OCI-M1 (cell line): ENCODE data around the gene ACO2.
"Not testable (repeated sequence)": the region's sequence is repeated elsewhere in the genome, so short reads cannot be mapped to it uniquely, and the experiment has no call there.

ENCODE experiments used
- DNase-seq: peaks from one replicate; lab custom pipeline; 2025; lab: John Stamatoyannopoulos, UW

ACO2 gene

GRCh38 chr22:41568811-41569210, 99.9 kb downstream of the ACO2 start:
- no peak for DNase-seq

GRCh38 chr22:41570221-41570620, 101.3 kb downstream of the ACO2 start:
- no peak for DNase-seq

- no peak for DNase-seq
These were observed 102.9 kb downstream of the ACO2 start for GRCh38 chr22:41571786-41572185.

- not testable (repeated sequence) for DNase-seq
These were observed 103.4 kb downstream of the ACO2 start for GRCh38 chr22:41572305-41572704.

GRCh38 chr22:41573677-41574076, 104.8 kb downstream of the ACO2 start:
- DNase-seq, result no peak

GRCh38 chr22:41574847-41575381, 106.0 kb downstream of the ACO2 start:
- DNase-seq, result no peak

GRCh38 chr22:41575533-41575932, 106.6 kb downstream of the ACO2 start:
- DNase-seq, result no peak

GRCh38 chr22:41576877-41577276, 108.0 kb downstream of the ACO2 start:
- DNase-seq, result peak; percentile 87

GRCh38 chr22:41578114-41578513, 109.2 kb downstream of the ACO2 start:
- no peak for DNase-seq
